NCI-H526 (cell line): ENCODE results near the gene IGFBP4.
"Not testable (repeated sequence)": the region's sequence is repeated elsewhere in the genome, so short reads cannot be mapped to it uniquely, and the experiment has no call there.

ENCODE experiments used
- DNase-seq, 2 experiments: peaks; one replicate each; lab custom pipeline; 2025; lab: John Stamatoyannopoulos, UW

Gene IGFBP4

DNA sequence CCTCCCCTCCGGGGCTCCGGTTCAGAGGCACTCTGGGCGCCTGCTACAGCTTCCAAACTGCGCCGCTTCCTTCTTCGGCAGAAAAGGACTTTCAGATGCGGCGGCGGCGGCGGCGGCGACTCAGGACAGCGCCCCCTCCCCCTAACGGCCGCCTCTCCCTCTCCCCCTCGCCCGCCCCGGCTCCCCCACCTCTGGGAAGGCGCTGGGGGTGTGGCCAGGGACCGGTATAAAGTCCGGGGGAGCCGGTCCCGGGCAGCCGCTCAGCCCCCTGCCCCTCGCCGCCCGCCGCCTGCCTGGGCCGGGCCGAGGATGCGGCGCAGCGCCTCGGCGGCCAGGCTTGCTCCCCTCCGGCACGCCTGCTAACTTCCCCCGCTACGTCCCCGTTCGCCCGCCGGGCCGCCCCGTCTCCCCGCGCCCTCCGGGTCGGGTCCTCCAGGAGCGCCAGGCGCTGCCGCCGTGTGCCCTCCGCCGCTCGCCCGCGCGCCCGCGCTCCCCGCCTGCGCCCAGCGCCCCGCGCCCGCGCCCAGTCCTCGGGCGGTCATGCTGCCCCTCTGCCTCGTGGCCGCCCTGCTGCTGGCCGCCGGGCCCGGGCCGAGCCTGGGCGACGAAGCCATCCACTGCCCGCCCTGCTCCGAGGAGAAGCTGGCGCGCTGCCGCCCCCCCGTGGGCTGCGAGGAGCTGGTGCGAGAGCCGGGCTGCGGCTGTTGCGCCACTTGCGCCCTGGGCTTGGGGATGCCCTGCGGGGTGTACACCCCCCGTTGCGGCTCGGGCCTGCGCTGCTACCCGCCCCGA lies at the start of gene IGFBP4:
IGFBP4 (plus strand) TSS at position 255 of the 792 bp plus-strand sequence; CDS start at position 541, 286 bp downstream.
- peak in 1 of 2 experiments; percentile 79 for DNase-seq

DNA sequence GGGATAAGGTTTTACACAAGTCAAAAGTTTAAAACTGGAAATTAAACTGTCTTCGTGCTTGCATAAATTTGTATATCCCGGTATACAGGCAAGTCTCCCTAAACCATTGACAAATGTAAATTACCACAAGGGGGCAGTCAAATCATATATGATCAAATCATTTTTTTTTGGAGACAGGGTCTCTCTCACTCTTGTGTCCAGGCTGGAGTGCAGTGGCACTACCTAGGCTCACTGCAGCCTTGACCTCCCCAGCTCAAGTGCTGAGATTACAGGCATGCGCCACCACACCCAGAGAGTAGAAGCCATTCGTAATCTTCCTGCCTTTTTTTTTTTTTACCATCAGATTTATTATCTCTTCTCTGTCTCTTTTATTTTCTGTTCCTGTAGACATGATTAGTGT lies 44.1 kb upstream of the IGFBP4 start:
- DNase-seq, result peak; percentile 39 to 67

DNA sequence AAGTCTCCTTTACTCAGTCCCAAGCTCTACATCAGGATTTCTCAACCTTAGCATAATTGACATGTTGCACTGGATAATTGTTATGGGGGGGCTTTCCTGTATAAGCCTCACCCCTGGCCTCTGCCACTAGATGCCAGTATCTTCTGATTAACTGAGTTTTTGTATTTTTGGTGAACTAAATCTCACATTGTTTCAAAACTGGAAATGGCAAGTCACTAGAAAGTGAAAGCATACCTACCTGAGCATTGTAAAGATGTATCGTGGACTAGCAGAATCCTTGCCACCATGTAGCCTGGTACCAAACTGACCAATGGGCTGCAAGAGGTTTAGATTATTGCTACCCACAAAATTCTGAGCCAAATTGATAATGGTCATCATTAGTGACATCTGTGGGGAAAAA lies 40.6 kb upstream of the IGFBP4 start:
- DNase-seq, result no peak

DNA sequence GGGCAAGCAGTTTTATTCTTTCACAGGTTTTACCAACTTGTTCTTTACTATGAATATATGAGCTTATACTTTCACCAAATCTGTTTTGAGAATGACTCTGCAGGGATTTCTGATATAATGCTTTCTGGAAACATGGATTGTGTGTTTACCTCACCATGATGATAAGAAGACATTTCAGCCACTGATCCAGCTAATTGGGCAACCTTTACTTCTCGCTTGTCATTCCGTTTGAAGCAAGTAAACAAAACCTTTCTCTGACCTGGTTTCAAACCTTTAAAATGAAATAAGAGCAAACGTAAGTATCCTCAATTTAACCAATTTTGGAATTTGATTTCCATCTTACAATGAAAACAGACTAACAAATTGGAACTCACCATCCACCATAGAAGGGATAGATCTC lies 39.2 kb upstream of the IGFBP4 start:
- DNase-seq, result no peak

DNA sequence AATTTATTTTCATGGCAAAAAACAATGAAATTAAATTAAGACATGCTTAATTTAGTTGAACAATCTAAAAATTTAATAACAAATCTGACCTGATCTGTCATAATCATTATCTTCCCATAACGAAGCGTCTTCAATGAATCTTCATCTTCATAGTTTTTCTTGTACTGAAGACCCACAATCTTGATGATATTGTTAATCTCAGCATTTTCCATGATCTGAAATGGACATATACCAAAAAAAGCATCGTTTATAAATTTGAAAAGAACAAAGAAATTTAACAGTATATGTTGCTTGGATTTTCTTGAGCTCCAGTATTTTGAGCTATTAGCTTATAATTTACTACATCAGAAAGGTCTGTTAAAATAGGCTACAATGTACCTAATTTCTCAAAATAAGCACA lies 35.8 kb upstream of the IGFBP4 start:
- DNase-seq, result no peak

DNA sequence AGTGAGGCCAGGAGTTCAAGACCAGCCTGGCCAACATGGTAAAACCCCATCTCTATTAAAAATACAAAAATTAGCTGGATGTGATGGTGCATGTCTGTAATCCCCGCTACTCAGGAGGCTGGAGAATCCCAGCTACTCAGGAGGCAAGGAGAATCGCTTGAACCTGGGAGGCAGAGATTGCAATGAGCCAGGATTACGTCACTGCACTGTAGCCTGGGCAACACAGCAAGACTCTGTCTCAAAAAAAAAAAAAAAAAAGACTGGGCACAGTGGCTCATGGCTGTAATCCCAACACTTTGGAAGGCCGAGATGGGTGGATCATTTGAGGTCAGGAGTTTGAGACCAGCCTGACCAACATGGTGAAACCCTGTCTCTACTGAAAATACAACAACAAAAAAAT lies 33.7 kb upstream of the IGFBP4 start:
- not testable (repeated sequence) for DNase-seq

DNA sequence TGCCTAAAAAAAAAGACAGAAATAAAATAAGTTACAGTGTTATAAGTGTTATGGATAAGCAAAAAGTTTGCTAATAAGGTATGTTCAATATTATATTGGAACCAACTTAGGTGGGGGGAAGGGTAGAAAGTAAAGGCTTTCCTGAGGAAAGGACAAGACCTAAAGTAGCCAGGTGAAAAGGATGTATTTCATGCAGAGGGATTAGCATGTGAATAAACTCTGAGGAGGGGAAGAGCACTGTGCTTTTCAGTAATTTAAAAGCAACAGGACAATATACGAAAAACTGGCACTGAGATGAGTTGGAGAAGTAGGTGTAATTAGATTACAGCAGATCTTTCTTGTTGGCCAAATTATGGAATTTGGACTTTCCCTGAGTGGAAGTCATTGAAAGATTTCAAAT lies 33.2 kb upstream of the IGFBP4 start:
- no peak for DNase-seq

DNA sequence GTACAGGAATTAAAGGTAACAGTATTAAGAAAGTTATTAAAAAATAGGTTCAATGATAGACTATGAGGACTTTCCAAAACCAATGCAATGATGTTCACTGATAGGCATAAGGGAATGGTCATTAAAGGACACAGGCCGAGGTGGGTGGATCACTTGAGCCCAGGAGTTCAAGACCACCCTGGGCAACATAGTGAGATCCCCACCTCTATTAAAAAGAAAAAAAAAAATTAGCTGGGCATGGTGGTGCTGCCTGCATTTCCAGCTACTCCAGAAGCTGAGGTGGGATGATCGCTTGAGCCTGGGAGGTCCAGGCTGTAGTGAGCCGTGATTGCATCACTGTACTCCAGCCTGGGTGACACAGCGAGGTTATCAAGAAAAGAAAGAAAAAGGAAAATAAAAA lies 31.4 kb upstream of the IGFBP4 start:
- no peak for DNase-seq

DNA sequence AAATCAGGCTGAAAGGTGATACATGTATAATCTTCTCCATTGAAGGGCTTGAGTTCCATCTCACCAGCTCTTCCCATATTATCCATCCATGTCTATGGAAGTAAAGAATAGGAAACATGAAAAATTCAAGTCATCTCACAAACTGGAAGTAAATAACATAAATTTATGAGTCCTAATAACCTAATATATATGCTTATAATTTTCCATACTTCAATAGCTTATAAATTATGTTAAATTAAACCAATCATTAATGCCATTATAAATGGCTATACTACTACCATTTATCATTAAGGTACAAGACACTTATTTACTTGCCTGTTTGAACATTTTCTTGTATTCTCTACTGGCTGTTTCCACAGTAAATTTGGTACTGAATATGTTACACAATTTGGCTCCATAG lies 30.4 kb upstream of the IGFBP4 start:
- DNase-seq, result no peak

DNA sequence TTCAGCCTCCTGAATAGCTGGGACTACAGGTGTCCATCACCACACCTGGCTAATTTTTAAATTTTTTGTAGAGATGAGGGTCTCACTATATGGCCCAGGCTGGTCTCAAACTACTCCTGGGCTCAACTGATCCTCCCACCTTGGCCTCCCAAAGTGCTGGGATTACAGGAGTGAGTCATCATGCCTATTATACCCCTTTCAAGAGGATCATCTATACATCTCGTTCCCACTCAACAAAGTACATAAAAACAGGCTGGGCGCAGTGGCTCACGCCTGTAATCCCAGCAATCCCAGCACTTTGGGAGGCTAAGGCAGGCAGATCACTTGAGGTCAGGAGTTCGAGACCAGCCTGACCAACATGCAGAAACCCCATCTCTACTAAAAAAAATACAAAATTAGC lies 28.9 kb upstream of the IGFBP4 start:
- not testable (repeated sequence) for DNase-seq

DNA sequence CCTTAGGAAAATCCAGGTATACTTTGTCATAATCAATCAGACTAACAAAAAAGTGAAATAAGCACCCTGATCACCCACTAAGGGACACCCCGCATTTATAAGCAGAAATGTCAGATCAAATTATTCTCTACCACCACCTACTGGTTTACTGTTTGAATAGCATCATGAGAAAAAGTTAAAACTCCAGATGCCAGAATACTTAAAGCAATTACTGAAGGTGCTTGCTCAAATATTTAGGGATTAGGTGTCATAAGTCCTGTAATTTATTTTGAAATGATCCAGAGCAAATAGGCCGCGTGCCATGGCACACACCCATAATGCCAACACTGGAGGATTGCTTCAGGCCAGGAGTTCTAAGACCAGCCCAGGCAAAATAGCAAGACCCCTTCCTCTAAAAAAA lies 27.9 kb upstream of the IGFBP4 start:
- peak in 1 of 2 experiments; percentile 49 for DNase-seq

DNA sequence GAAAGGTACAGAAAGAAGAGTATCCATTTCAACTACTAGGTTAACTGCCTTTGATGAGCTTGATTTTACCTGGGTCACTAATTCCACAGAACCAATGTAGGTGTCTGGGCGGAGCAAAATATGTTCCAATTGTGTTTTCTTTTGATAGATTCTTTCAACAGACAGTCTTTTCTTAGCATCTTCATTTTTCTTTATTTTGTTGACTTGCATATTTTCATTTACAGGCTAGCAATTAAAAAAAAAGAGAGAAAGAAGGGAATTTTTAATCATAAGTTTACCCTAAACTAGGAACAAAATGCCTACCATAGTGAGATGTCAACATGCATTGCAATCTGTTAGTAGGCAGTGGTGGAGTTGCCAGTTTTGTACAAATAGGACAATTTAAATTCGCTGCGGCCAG lies 26.6 kb upstream of the IGFBP4 start:
- DNase-seq, result no peak

DNA sequence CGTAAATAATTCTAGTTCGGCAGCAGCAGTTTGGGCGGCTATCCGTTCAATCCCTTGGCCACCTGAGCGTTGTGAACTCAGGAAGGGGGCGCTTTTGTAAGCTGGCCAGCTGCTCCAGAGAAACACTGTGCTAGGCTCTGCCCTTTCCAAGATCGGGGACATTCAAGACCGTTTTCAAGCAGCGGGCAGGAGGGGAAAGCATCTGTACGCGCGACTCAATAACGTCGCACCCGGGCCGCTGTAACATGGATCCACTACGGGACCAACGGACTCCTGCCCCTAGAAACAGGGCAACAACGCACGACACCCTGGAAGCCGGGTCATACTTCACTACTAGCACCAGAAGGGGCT lies 26.0 kb upstream of the IGFBP4 start:
- peak; percentile 37 to 60 for DNase-seq

DNA sequence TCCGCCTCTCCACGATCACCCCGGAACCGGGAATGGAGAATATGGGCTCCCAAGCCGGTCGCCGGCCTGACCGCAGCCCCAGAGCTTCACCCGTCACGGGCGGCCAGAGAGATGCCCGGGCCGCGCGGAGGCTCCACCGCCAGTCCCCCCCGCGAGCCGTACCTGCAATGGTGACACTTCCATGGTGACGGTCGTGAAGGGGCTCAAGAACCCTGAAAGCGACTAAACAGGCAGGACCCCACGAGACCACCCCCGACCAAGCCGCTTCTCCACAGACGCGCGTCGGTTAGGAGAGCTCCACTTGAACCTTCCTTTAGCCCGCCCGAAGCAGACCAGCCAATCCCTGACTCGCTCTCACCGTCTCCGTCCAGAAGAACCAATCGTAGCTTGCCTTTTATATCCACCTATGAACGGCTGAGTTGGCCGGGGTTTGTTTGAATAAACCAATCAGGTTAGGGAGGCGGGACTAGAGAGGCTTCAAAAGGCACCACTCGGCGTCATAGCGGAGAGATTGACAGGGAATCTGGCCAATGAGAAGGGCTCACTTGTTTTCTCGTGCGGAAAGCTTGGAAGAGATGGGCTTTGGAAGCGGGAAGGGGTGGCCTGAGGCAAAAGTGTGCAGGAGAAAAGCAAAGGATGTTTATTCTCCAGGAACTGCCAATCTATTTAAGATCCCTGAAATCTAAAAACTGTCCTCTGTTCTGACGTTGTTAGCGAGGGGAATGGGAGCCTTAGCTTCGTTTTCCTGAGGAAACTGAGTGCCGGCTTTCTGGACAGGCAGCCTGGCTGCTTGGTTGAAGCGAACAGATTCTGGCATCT lies 25.4 kb upstream of the IGFBP4 start, which contains the start of gene TOP2A:
TOP2A (minus strand) TSS at position 288 of the 819 bp plus-strand sequence; CDS start at position 183, 105 bp downstream.
- DNase-seq, result peak; percentile 100

DNA sequence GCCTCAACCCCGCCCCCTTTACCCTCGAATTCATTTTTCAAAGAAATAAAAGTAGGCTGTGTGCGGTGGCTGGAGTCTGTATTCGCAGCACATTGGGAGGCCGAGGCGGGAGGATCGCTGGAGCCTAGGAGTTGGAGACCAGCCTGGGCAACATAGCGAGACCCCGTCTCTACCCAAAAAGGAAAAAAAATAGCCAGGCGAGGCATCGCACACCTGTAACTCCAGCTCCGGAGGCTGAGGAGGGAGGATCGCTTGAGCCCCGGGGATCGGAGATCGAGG lies 24.9 kb upstream of the IGFBP4 start:
- DNase-seq, result no peak

DNA sequence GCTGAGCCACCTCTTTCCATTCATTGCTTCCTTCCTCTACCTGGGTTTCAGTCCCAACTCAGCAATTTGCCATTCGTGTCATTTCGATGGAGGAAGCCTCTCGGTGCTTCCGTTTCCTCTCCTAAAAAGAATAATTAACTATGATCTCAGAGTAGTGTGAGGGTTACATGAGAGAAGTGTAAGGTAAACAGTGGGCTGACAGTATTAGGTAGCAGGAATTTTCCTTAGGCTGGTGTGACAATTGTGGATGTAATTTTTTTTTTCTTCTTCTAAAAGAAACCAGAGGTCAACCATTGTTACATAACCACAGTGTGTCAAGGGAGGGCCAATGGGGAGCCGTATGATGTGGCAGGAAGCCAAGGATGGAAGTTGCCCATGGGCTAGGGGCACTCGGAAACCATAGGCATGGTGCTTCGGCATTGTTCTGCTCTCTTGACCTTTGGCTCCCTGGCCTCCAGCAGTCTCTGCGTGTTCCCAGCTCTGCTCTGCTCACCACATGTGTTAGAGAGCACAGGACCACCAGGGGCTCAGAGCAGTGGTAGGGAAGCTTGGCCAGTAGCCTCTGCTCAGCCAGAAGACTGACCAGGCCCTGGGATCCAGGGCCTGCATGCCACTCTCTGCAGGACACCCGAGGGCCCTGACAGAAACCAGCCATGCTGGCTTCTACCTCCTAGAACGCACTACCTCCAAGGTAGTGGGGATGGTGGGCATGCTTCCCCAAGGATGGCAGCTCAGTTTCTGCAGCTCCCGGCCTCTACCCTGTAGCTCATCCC lies 23.5 kb upstream of the IGFBP4 start:
- no peak for DNase-seq

DNA sequence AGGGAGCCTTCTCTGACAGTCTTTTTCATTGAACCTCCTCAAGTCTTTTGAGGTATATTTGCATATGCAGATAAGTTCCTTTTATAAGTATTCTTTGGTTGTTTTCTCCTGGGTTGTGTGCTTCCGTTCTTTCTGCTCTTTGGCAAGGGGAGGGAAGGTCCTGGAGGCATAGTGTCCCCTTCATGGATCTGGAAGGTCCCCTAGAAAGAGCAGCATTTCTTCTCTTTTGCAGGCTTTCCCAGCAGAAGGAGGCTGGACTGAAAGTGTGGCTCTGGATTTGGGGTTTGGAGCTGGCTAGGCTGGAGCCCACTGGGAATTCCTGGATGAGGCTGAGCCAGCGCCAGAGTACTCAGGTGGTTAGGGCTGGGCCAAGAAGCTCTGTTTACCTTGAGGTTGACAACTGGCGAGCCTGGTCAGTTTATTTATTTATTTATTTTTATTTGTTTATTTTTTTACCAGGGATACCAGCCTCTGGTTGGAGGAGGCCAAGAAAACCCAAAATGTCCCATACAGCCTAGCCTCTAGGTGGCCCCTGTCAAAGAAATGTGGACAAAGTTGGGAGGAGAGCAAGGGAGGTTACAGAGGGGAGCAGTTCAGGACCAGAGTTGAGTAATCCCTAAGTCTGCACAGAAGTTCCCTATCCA lies 20.1 kb upstream of the IGFBP4 start:
- peak in 1 of 2 experiments; percentile 24 for DNase-seq

DNA sequence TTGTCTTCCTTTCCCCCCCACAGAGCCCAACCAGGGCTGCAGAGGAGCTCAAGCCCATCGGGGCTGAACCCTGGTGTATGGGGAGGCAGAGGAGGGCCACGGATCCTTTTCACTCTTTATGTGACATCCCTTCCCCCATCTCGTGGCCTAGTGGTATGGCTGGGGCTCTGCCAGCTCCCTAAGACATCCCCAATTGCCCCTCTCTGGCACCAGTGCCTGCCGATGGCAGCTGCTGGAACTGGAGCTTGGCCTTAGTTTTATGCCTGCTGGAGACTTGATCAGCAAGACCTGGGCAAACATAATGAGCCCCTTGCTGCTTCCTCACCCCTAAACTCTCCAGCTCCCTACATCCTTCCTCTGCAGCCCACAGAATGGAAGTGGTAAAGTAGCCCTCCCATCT lies 17.5 kb upstream of the IGFBP4 start:
- DNase-seq, result no peak

DNA sequence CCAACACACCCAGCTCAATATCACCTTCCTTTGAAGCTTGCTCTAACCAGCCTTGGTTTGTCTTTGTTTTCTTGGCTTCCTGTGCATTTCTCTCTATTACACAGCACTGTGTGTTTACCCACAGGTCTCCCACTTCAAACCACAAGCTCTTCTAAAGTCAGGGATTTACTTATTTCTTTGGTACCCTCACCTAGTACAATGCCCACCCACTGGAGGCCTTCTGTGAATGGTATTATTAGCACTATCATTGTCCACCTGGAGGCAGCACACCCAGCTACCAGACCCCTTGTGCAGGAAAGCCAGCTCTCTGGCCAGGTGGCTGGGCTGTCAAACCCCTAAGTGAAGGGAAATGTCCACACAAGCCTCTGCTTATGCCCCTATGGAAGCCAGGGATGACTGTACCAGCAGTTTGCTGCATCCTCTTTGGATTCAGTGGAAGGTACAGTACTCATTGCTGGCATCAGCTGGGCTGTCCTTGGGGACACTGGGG lies 16.2 kb upstream of the IGFBP4 start:
- no peak for DNase-seq

DNA sequence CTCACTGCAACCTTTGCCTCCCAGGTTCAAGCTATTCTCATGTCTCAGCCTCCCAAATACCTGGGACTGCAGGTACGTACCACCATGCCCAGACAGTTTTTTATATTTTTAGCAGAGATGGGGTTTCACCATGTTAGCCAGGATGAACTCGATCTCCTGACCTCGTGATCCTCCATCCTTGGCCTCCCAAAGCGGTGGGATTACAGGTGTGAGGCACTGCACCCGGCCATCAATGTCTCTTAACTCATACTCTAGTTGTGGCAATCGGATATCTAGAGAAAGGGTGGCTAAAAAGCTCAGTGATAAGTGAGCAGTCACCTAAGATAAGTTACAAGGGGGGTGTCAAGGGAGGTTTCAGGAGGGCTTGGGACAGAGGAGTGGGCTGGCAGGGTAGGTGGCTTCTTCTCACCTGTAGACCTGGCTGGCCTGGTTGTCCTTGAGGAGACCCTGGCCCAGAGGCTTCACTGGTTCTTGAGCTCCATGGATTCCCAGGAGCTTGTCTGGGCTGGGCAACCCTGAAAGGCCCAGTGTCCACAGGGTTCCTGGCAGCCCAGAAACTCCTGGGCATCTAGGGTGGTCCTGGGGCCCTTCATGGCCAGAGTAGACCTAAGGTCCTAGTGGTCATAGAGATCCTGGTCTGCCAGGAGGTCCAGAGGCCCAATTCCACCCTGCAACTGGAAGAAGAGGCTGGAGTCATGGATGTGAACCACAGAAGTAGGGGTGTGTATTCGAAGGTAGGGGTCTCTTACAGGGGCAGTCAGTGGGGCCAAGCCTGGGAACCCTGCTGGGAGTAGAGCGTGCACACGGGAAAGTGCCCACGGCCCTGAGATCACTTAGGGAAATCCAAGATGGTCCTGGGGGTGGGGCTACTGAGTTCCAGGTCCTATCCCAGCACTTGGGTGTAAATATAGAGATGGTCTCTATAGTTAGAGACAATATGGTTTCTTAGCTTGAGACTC lies 12.7 kb upstream of the IGFBP4 start:
- DNase-seq, result no peak

DNA sequence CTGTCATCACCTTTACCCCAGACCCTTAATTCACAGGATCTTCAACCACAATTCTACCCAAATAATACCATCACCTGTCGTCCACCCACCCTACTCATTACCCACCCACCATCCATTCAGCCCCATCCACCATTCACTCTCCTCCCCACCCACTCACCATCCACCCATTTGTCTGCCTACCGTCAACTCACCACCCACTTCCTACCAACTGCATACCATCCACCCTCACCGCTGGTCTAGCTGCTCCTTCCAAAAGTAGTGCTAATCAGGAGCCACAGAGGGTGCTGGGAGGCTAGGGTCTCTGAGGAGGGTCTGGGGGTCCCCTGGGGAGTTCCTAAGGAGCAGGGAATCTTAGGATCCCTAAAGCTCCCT lies 12.0 kb upstream of the IGFBP4 start:
- no peak for DNase-seq
